ENCODE results near the gene MAGEA3.
"Not testable (repeated sequence)": the region's sequence is repeated elsewhere in the genome, so short reads cannot be mapped to it uniquely, and the experiment has no call there.

MAGEA3 gene

GRCh38 chrX:152697952-152698931 lies at the start of gene MAGEA3:
MAGEA3 (plus strand) TSS chrX:152698794; CDS start chrX:152700833, 2,039 bp downstream.
- FAIRE-seq; DNase-seq (ENCODE audit: low spot score): not testable (repeated sequence)

- no peak for DNase-seq (ENCODE audit: low spot score)
- no peak for FAIRE-seq
Observed at GRCh38 chrX:152652060-152652459, 46.5 kb upstream of the MAGEA3 start.

- DNase-seq (ENCODE audit: low spot score) (no peak), FAIRE-seq (no peak)
Observed at GRCh38 chrX:152652467-152652866, 46.1 kb upstream of the MAGEA3 start.

GRCh38 chrX:152656087-152656486 lies 42.5 kb upstream of the MAGEA3 start:
- DNase-seq (ENCODE audit: low spot score) (no peak), FAIRE-seq (no peak)

- FAIRE-seq, result no peak
- DNase-seq (ENCODE audit: low spot score), result no peak
Observed at GRCh38 chrX:152656890-152657289, 41.7 kb upstream of the MAGEA3 start.

GRCh38 chrX:152658302-152658701 lies 40.3 kb upstream of the MAGEA3 start:
- FAIRE-seq (no peak), DNase-seq (ENCODE audit: low spot score) (no peak)

- DNase-seq (ENCODE audit: low spot score) (no peak), FAIRE-seq (no peak)
Observed at GRCh38 chrX:152663086-152663485, 35.5 kb upstream of the MAGEA3 start.

GRCh38 chrX:152674135-152674534 lies 24.5 kb upstream of the MAGEA3 start:
- FAIRE-seq (no peak), DNase-seq (ENCODE audit: low spot score) (no peak)

GRCh38 chrX:152674652-152675051 lies 23.9 kb upstream of the MAGEA3 start:
- DNase-seq (ENCODE audit: low spot score); FAIRE-seq: not testable (repeated sequence)

- FAIRE-seq; DNase-seq (ENCODE audit: low spot score): not testable (repeated sequence)
Observed at GRCh38 chrX:152681012-152681411, 17.6 kb upstream of the MAGEA3 start.

GRCh38 chrX:152700390-152700789 lies 1.8 kb downstream of the MAGEA3 start:
- FAIRE-seq; DNase-seq (ENCODE audit: low spot score): not testable (repeated sequence)

- not testable (repeated sequence) for DNase-seq (ENCODE audit: low spot score); FAIRE-seq
Observed at GRCh38 chrX:152706500-152706899, 7.9 kb downstream of the MAGEA3 start.

GRCh38 chrX:152709173-152709572 lies 10.6 kb downstream of the MAGEA3 start, which contains the start of gene CSAG2:
CSAG2 (minus strand) TSS chrX:152709273; CDS start chrX:152709112, 161 bp downstream.
- not testable (repeated sequence) for DNase-seq (ENCODE audit: low spot score); FAIRE-seq

GRCh38 chrX:152713195-152713594 lies 14.6 kb downstream of the MAGEA3 start:
- FAIRE-seq; DNase-seq (ENCODE audit: low spot score): not testable (repeated sequence)

GRCh38 chrX:152713815-152714787 lies 15.5 kb downstream of the MAGEA3 start, which contains the start of gene MAGEA2B:
MAGEA2B (plus strand) TSS chrX:152714628; CDS start chrX:152717107, 2,479 bp downstream.
- DNase-seq (ENCODE audit: low spot score), result not testable (repeated sequence)

GRCh38 chrX:152725409-152725808 lies 26.8 kb downstream of the MAGEA3 start:
- FAIRE-seq (no peak), DNase-seq (ENCODE audit: low spot score) (no peak)

More at GRCh38 chrX:152713815-152714787, 15.5 kb downstream of the MAGEA3 start, which contains the start of gene MAGEA2B:
- peak; percentile 93 for FAIRE-seq

GRCh38 chrX:152733261-152733975 lies 34.8 kb downstream of the MAGEA3 start, which contains the start of the genes CSAG1 and MAGEA12:
CSAG1 (minus strand) TSS chrX:152733721; CDS start chrX:152732460, 1,261 bp downstream.
MAGEA12 (plus strand) TSS chrX:152733757; CDS start chrX:152736162, 2,405 bp downstream.
- no peak for DNase-seq (ENCODE audit: low spot score)
- FAIRE-seq, result no peak

GRCh38 chrX:152734143-152734858 lies 35.7 kb downstream of the MAGEA3 start:
- not testable (repeated sequence) for FAIRE-seq; DNase-seq (ENCODE audit: low spot score)

GRCh38 chrX:152735101-152735500 lies 36.5 kb downstream of the MAGEA3 start:
- DNase-seq (ENCODE audit: low spot score) (no peak), FAIRE-seq (no peak)

All from urothelium cell line (cell line).